H1 (cell line): ENCODE measurements around the gene NIN. TPM values are rescaled to one million over a fixed set of nuclear protein-coding genes. Genes with fewer than 3 reads are reported as not detected.

Experiments used
- CTCF ChIA-PET: fragments of 300-600 bp; sonication (Branson Sonifier 250); formaldehyde crosslinking; loops from one replicate; lab custom pipeline; 2021; ENCODE audit not compliant: partially characterized antibody; lab: Charles Lee
- POLR2A ChIA-PET: fragments of 300-600 bp; sonication (Branson Sonifier 250); formaldehyde crosslinking; loops from one replicate; lab custom pipeline; 2021; ENCODE audit warnings: inconsistent platforms; ENCODE audit not compliant: partially characterized antibody; lab: Charles Lee
- DNase-seq, 2 experiments: peaks; one replicate each; pipeline versions ENCODE4 v3.0.0 to v3.0.0-alpha.2; 2010 to 2022; ENCODE audit warnings: low spot score in 2 of 2, low read depth in 1 of 2, mixed read lengths in 1 of 2
- FAIRE-seq: peaks from 2 replicates; lab custom pipeline; 2011; peaks lifted over from hg19 to GRCh38; lab: Jason Lieb, UNC
- H2AFZ ChIP-seq: 2 replicates; pipeline ENCODE4 v1.8.1; 2012; ENCODE audit warnings: low read length, inconsistent platforms
- H2AK5ac ChIP-seq: 2 replicates; pipeline ENCODE4 v1.6.1; 2013; ENCODE audit warnings: low read depth, low read length
- H2BK120ac ChIP-seq: replicated peaks from 2 replicates; pipeline ENCODE3; 2013; ENCODE audit warnings: low read depth, low read length, inconsistent platforms
- H2BK12ac ChIP-seq: 2 replicates; pipeline ENCODE4 v1.6.1; 2013; ENCODE audit warnings: low read depth, low read length
- H2BK15ac ChIP-seq: 2 replicates; pipeline ENCODE4 v1.6.1; 2013; ENCODE audit warnings: low read length
- H2BK20ac ChIP-seq: 2 replicates; pipeline ENCODE4 v1.6.1; 2013; ENCODE audit warnings: low read length
- H2BK5ac ChIP-seq: 2 replicates; pipeline ENCODE4 v1.6.1; 2013; ENCODE audit warnings: low read depth, low read length
- H3K14ac ChIP-seq: 2 replicates; pipeline ENCODE4 v1.6.1; 2013; ENCODE audit warnings: inconsistent platforms; ENCODE audit not compliant: insufficient read length
- H3K18ac ChIP-seq: 2 replicates; pipeline ENCODE4 v1.6.1; 2013; ENCODE audit warnings: low read length; ENCODE audit errors: extremely low read depth
- H3K23ac ChIP-seq: 2 replicates; pipeline ENCODE4 v1.6.1; 2013; ENCODE audit warnings: inconsistent platforms; ENCODE audit not compliant: insufficient read length
- H3K23me2 ChIP-seq: 2 replicates; pipeline ENCODE4 v1.6.1; 2013; ENCODE audit warnings: low read depth, low read length
- H3K27ac ChIP-seq: 2 replicates; pipeline ENCODE4 v1.6.1; 2011; ENCODE audit warnings: low read depth, low read length, inconsistent platforms
- H3K27me3 ChIP-seq, 4 experiments: replicated peaks in 1 of 4; 1 replicate in 1 of 4; 2 replicates in 3 of 4; pipeline versions ENCODE4 v1.6.1 to v1.8.1; 2011 to 2013; ENCODE audit warnings: low read length in 3 of 4, mild to moderate bottlenecking in 3 of 4, inconsistent platforms in 2 of 4, mixed read lengths in 2 of 4, moderate library complexity in 1 of 4; ENCODE audit not compliant: control insufficient read depth in 3 of 4, insufficient read depth in 3 of 4; ENCODE audit errors: extremely low read depth in 1 of 4
- H3K36me3 ChIP-seq, 4 experiments: 2 replicates each; pipeline versions ENCODE4 v1.6.1 to v1.8.1; 2011 to 2013; ENCODE audit warnings: mild to moderate bottlenecking in 4 of 4, low read length in 3 of 4, moderate library complexity in 2 of 4, control low read depth in 1 of 4, inconsistent platforms in 1 of 4; ENCODE audit not compliant: insufficient read depth in 4 of 4, control insufficient read depth in 2 of 4
- H3K4ac ChIP-seq: replicated peaks from 2 replicates; pipeline ENCODE3; 2013; ENCODE audit warnings: low read length, low read depth, mixed read lengths, inconsistent platforms; ENCODE audit not compliant: insufficient read length
- H3K4me1 ChIP-seq, 4 experiments: replicated peaks in 1 of 4; 1 replicate in 1 of 4; 2 replicates in 3 of 4; pipeline versions ENCODE4 v1.6.1 to v1.8.1; 2011 to 2013; ENCODE audit warnings: low read length in 3 of 4, inconsistent platforms in 2 of 4, mixed read lengths in 1 of 4; ENCODE audit not compliant: insufficient read depth in 4 of 4, control insufficient read depth in 3 of 4
- H3K4me2 ChIP-seq, 2 experiments: 2 replicates each; pipeline versions ENCODE4 v1.6.1 to v1.8.1; 2011 to 2013; ENCODE audit warnings: low read depth in 2 of 2, low read length in 2 of 2, control low read depth in 1 of 2, inconsistent platforms in 1 of 2, mild to moderate bottlenecking in 1 of 2; ENCODE audit not compliant: insufficient read depth in 1 of 2
- H3K4me3 ChIP-seq, 4 experiments: fragments of 200-600, 300-600 bp in 1 of 4; sonication (generic), shearing (Covaris generic), sonication (Bioruptor Twin) in 1 of 4; 2 replicates each; pipeline versions ENCODE4 v1.5.1 to v1.8.1; 2011 to 2016; ENCODE audit warnings: low read length in 4 of 4, low read depth in 3 of 4, control low read depth in 2 of 4, inconsistent platforms in 2 of 4, mild to moderate bottlenecking in 2 of 4, mixed read lengths in 1 of 4, moderate library complexity in 1 of 4; ENCODE audit not compliant: insufficient read depth in 2 of 4; ENCODE audit errors: extremely low read depth in 1 of 4
- H3K56ac ChIP-seq: replicated peaks from 2 replicates; pipeline ENCODE3; 2013; ENCODE audit warnings: low read depth, mild to moderate bottlenecking, mixed read lengths, low read length, inconsistent platforms; ENCODE audit not compliant: insufficient read length
- H3K79me1 ChIP-seq: 2 replicates; pipeline ENCODE4 v1.6.1; 2013; ENCODE audit warnings: low read depth, low read length, control low read depth
- H3K79me2 ChIP-seq, 2 experiments: 2 replicates each; pipeline versions ENCODE4 v1.6.1 to v1.8.1; 2012 to 2013; ENCODE audit warnings: low read length in 2 of 2, mild to moderate bottlenecking in 2 of 2, inconsistent platforms in 1 of 2; ENCODE audit not compliant: insufficient read depth in 2 of 2, control insufficient read depth in 1 of 2
- H3K9ac ChIP-seq, 4 experiments: replicated peaks in 1 of 4; 1 replicate in 1 of 4; 2 replicates in 3 of 4; pipeline versions ENCODE4 v1.6.1 to v1.8.1; 2011 to 2013; ENCODE audit warnings: low read depth in 3 of 4, low read length in 3 of 4, control low read depth in 2 of 4, mild to moderate bottlenecking in 2 of 4, moderate library complexity in 2 of 4, inconsistent platforms in 1 of 4; ENCODE audit errors: extremely low read depth in 1 of 4
- H3K9me3 ChIP-seq, 2 experiments: 2 replicates each; pipeline versions ENCODE4 v1.6.1 to v1.8.1; 2012 to 2013; ENCODE audit warnings: mild to moderate bottlenecking in 2 of 2, moderate library complexity in 2 of 2, control low read depth in 1 of 2, inconsistent platforms in 1 of 2, low read depth in 1 of 2, low read length in 1 of 2, mixed read lengths in 1 of 2; ENCODE audit not compliant: insufficient read depth in 2 of 2
- H4K20me1 ChIP-seq, 2 experiments: replicated peaks in 1 of 2; 2 replicates each; pipeline versions ENCODE3 to v1.8.1; 2011 to 2013; ENCODE audit warnings: inconsistent platforms in 2 of 2, low read length in 2 of 2, mild to moderate bottlenecking in 1 of 2; ENCODE audit not compliant: insufficient read depth in 2 of 2, control insufficient read depth in 1 of 2
- H4K5ac ChIP-seq: 2 replicates; pipeline ENCODE4 v1.6.1; 2013; ENCODE audit warnings: low read length, low read depth, mixed read lengths, inconsistent platforms; ENCODE audit not compliant: insufficient read length
- H4K8ac ChIP-seq: 2 replicates; pipeline ENCODE4 v1.8.0; 2013; ENCODE audit warnings: mild to moderate bottlenecking, moderate library complexity, low read length, inconsistent platforms; ENCODE audit not compliant: insufficient read depth; ENCODE audit errors: extremely low read depth
- H4K91ac ChIP-seq: replicated peaks from 2 replicates; pipeline ENCODE3; 2013; ENCODE audit warnings: low read length, mixed read lengths, inconsistent platforms; ENCODE audit not compliant: insufficient read length
- EZH2 ChIP-seq: fragments of 200-600 bp; sonication (generic); IDR thresholded peaks from 2 replicates; pipeline ENCODE4 v1.7.1; 2012; ENCODE audit warnings: low read depth, mild to moderate bottlenecking, moderate library complexity, low read length, inconsistent platforms; ENCODE audit not compliant: severe bottlenecking
- RBBP5 ChIP-seq: IDR thresholded peaks from 2 replicates; pipeline ENCODE4 v1.7.1; 2012; ENCODE audit warnings: low read depth, mild to moderate bottlenecking, inconsistent platforms, low read length, moderate library complexity, borderline replicate concordance
- RNF2 ChIP-seq: fragments of 200-900, 300-1000 bp; sonication (generic); IDR thresholded peaks from 2 replicates; pipeline ENCODE4 v1.7.1; 2016; ENCODE audit warnings: borderline replicate concordance, low read depth, mild to moderate bottlenecking, antibody characterized with exemption, low read length; ENCODE audit not compliant: poor library complexity, severe bottlenecking; ENCODE audit errors: missing control alignments
- TCF12 ChIP-seq: IDR thresholded peaks from 2 replicates; pipeline ENCODE4 v1.6.1; 2011; ENCODE audit warnings: low read depth, mild to moderate bottlenecking, low read length
- USF2 ChIP-seq: IDR thresholded peaks from 2 replicates; pipeline ENCODE4 v1.6.1; 2011; ENCODE audit warnings: low read length, improper control_type of control experiment
- WGBS, 2 experiments: shearing (Covaris generic) in 1 of 2; methylation state at CpG; one replicate each; pipeline versions ENCODE4 v1.1.6 to v1.1.7; 2013 to 2015; ENCODE audit warnings: low lambda C conversion rate in 2 of 2, mixed read lengths in 2 of 2, inconsistent platforms in 1 of 2, low coverage in 1 of 2, missing lambda C conversion rate in 1 of 2; ENCODE audit not compliant: insufficient replicate concordance in 2 of 2, insufficient coverage in 1 of 2, insufficient read length in 1 of 2; ENCODE audit errors: extremely low coverage in 1 of 2, missing lambda C conversion rate in 1 of 2; 5-methylcytosine and 5-hydroxymethylcytosine counted together
- polyA plus RNA-seq, 7 experiments: library from polyadenylated mRNA; depleted of rRNA in 3 of 7; stranded (reverse) in 5 of 7; unstranded in 2 of 7; fragments of >200 nt in 5 of 7; fragments of 200-250 nt in 2 of 7; gene quantifications; 1 replicate in 5 of 7; 2 replicates in 1 of 7; 4 replicates in 1 of 7; pipeline versions ENCODE4 v1.2.1 to v1.2.3, GENCODE V29; 2011 to 2013; ENCODE audit warnings: missing spikeins in 2 of 7, mixed read lengths in 2 of 7
- total RNA-seq: library from RNA; stranded (reverse); fragmentation: NEBNext Ultra II Directional; extraction: Animal tissue kit (Norgen Biotek cat#: 25700); gene quantifications from 2 replicates; pipeline ENCODE4 v1.2.1, GENCODE V29; 2021

The NIN gene
- total and polyA plus RNA-seq, 2 of the 8 experiments (the other 6 are each of a cell fraction or from before 2014, with no cell fraction given), result 3.2 to 21.3 TPM

GRCh38 chr14:50812180-50812579 is 18.8 kb downstream of the NIN start:
- FAIRE-seq (no peak), DNase-seq (no peak)
- Histone ChIP-seq H3K14ac (no peak overlapping the region), H3K9me3 (no peaks in the 10 kb centered on the region), H2BK5ac (no peak overlapping the region), H4K5ac (no peak overlapping the region), H3K56ac (no peak overlapping the region), H3K18ac (peak overlapping the region; percentile 57), H3K4me1 (peaks cover 0 to 15% (median 9%) of the 10 kb centered on the region in 4 experiments; a peak in 4 of 7 replicates), H3K4me2 (no peak overlapping the region), H3K79me2 (no peaks in the 10 kb centered on the region), H4K91ac (no peak overlapping the region), H2AFZ (no peak overlapping the region), H2BK120ac (no peak overlapping the region), H2BK15ac (no peak overlapping the region), H3K4ac (no peak overlapping the region), H3K23ac (no peak overlapping the region), H2AK5ac (no peak overlapping the region), H2BK20ac (0 out of 2 replicates have a peak overlapping the region, but pooled peaks have one; percentile 23), H3K27ac (no peak overlapping the region), H3K79me1 (no peaks in the 10 kb centered on the region), H2BK12ac (no peak overlapping the region), H3K27me3 (no peaks in the 10 kb centered on the region), H4K8ac (no peak overlapping the region), H3K9ac (no peak overlapping the region), H3K23me2 (no peaks in the 10 kb centered on the region), H3K36me3 (no peaks in the 10 kb centered on the region), H3K4me3 (no peak overlapping the region), H4K20me1 (peaks cover 2 to 3% of the 10 kb centered on the region in 2 experiments)
- ChIA-PET CTCF (interaction anchor here (1.0 to 2.5 kb wide), 2 partner anchors 9 to 48 kb away, joined by 3 to 11 read pairs; no protein-coding TSS in a partner anchor), POLR2A (interaction anchor here (0.7 kb wide), 1 partner anchor 9 kb away, joined by 3 read pairs; no protein-coding TSS in a partner anchor)
- TF ChIP-seq EZH2 (no peak), USF2 (no peak), RNF2 (no peak), RBBP5 (no peak), TCF12 (no peak)
- WGBS, 2 experiments, result 87% methylated on average over 2 of the region's 2 CpGs; no CpG with 5 or more reads in 1 of the 2 experiments
